22Rv1 (cell line): Measurements from ENCODE around the gene BANP.

Experiments
- H3K27ac ChIP-seq: fragments of 450-650 bp; 2 replicates; pipeline ENCODE4 v1.5.1; 2017
- CTCF ChIP-seq: fragments of 450-650 bp; IDR thresholded peaks from 2 replicates; pipeline ENCODE4 v1.5.1; 2017; ENCODE audit warnings: mild to moderate bottlenecking
- ZFX ChIP-seq: fragments of 450-650 bp; IDR thresholded peaks from 2 replicates; pipeline ENCODE4 v1.6.1; 2017; ENCODE audit warnings: antibody characterized with exemption, borderline replicate concordance

Gene BANP

GRCh38 chr16:87956098-87956364 is 4.8 kb downstream of the BANP start:
- no peak overlapping the region for H3K27ac ChIP-seq
- no peak for TF ChIP-seq CTCF
- no peak for TF ChIP-seq ZFX

DNA sequence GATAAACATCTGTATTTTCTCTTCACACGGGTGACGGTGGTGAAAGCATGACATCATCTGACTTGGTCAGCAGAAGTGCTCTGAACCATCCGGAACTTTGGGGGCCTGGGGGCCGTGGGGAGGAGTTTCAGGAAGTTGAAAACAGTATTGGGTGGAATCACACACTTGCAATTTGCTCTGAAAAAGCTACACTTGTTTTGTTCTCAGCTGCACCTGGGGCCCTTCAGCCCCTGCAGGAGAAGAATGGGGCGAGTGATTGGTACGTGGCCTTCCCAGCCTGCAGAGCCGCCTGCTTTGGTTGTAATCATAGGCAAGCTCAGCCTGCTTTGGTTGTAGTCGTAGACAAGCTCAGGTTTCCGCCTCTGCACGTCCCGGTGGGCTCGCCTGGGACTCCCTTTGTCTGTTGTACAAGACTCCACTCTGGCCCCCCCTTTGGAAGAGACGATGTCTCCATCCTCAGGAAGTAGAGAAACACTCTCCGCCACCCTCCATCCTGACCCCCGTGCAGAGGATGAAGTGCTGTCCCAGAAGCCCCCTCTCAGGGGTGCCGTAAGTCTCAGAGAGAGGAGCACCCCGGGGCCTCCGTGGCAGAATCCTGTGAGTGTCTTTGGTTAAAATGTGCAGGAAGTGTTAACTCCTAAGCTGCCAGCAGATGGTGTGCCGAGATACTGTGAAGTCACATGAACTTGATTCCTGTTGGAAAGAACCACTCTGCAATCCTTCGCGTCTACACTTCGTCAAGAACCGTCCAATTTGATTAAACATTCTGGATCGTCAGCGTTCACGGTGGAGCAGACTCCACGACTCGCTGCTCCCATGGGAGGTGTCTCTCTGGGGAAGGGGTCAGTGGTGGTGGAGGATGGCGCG is 5.4 kb downstream of the BANP start:
- no peak overlapping the region for H3K27ac ChIP-seq
- TF ChIP-seq ZFX, result no peak
- no peak for TF ChIP-seq CTCF

DNA sequence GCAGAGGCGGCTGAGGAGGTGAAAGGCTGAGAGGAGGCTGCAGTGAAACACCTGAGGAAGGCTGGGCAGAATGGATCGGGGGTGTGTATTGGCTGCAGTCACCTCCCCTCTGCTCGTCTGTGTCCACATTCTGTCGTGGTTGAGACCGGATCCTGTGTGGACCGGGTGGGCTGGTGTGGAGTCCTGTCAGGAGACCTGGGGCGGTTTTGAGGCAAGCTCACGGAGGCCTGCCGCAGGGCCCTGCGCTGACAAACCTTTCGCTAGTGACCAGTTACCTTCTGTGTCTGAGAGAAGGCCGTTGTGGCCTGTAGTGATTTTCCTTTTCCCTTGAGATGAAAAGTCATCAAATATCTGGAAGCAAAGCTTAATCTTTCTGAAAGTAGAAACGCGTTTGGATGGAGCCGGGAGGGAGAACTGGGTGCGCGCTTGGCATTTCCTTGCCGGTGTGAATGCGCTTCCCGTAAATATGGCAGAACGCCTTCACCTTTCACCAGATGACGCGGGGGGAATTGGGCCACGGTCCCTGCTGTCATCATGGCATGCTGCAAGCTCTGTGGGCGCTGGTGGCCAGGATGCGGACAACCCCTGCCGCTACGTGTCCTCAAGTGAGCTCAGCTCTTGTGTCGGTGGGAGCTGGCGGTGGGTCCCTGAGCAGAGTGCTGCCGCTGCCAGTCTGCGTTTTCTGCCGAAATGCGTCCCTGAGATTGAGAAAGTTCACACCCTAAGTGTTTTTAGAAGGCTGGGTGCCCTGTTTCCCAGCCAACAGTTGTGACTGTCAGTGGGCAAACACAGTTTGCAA is 6.3 kb downstream of the BANP start:
- TF ChIP-seq ZFX, result no peak
- no peak for TF ChIP-seq CTCF
- H3K27ac ChIP-seq, result no peak overlapping the region

- no peak overlapping the region for H3K27ac ChIP-seq
- no peak for TF ChIP-seq CTCF
- no peak for TF ChIP-seq ZFX
Measured at GRCh38 chr16:87958632-87959031, 7.4 kb downstream of the BANP start.

DNA sequence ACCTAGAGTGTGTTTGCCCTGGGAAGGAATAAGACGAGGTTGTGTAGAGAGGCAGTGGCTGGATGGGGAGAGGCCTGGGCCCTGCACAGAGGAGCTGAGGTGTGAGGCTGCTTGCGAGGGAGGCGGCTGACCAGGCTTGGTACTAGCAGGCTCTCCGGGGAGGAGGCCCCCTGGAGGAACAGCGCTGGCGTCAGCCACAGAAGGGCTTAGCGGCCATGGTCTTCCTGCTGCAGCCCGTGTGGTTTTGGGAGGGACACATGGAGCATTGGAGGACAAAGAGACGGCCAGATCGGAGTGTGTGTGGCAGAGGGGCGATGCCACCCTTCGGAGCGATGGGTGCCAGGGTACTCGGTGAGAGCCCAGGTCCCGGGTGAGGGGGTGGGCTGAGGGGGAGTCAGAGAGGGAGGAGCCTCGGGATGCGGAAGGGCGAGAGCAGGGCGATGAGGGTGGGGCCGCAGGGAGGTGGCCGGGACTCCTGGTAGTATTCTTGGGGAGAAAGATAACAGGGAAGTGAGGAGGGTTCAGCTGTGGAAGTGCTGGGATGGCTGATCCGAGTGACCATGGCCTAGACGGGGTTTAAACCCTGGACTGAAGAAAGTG is 8.3 kb downstream of the BANP start:
- no peak overlapping the region for H3K27ac ChIP-seq
- TF ChIP-seq ZFX (no peak), CTCF (no peak)

DNA sequence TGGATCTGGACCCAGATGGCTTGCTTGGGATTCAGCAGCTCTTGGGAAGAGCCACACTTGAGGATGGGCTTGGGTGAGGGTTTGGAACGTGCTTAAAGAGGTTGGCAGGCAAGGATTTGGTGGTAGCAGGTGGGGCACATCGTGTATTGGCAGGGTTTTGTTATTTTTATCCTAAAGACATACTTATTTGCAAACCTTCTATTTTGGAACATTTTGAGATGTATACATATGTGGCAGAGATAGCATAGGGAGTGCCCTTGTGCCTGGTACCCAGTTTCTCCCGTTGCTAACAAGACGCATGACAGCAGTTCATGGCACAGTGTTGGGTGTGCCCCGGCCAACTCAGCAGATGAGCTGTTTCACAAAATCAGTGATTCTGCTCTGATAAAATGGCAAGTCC is 9.1 kb downstream of the BANP start:
- H3K27ac ChIP-seq, result no peak overlapping the region
- TF ChIP-seq CTCF, result no peak
- no peak for TF ChIP-seq ZFX

- TF ChIP-seq ZFX (no peak), CTCF (no peak)
- no peak overlapping the region for H3K27ac ChIP-seq
Measured at GRCh38 chr16:87960852-87961251, 9.6 kb downstream of the BANP start.
